Suprapubic skin (tissue), 4 donors: Measurements from ENCODE around the gene PSPH.
"Not testable (repeated sequence)": the region's sequence is repeated elsewhere in the genome, so short reads cannot be mapped to it uniquely, and the experiment has no call there.

Experiments
- EP300 ChIP-seq: sonication (generic); formaldehyde crosslinking; IDR thresholded peaks from one replicate; pipeline ENCODE4 v1.6.1; 2017; ENCODE audit warnings: antibody characterized with exemption
- POLR2A ChIP-seq, 2 donors: fragments of 450-650 bp; IDR thresholded peaks; one replicate each; pipeline ENCODE4 v1.6.1; 2017; ENCODE audit warnings: antibody characterized with exemption in 2 of 2, mild to moderate bottlenecking in 2 of 2, moderate library complexity in 2 of 2
- POLR2AphosphoS5 ChIP-seq, 3 donors: sonication (generic); formaldehyde crosslinking; IDR thresholded peaks; one replicate each; pipeline ENCODE4 v1.6.1; 2017; ENCODE audit warnings: antibody characterized with exemption in 3 of 3
- TF ChIP-seq, protein P1 (sequence below), 2 donors: fragments of 200-600 bp in 1 of 2; fragments of 450-650 bp in 1 of 2; sonication (generic) in 1 of 2; IDR thresholded peaks; one replicate each; pipeline ENCODE4 v1.5.1; 2016 to 2019; ENCODE audit warnings: antibody characterized with exemption in 2 of 2, mild to moderate bottlenecking in 1 of 2, moderate library complexity in 1 of 2

DNA sequence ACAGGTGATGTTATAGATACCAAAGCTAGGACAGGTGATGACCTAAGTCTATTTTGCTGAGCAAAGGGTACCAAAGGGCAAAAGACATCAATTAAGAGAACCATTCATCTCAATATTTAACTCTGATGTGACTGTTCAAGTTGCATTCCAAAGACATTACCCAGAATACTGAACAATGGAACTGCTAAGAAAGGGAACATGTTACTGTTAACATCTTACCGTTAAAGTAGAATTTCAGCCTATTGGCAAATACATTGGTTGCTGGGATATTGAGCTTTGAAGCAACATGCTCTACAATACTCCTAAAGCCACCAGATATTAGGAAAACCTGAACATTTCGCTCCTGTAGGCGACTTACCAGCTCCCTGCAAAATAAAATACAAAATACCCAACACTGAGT, 34.2 kb downstream of the PSPH start:
- TF ChIP-seq EP300; POLR2A (IDR thresholded peaks at IDR 0.05); POLR2AphosphoS5 (IDR thresholded peaks at IDR 0.05): not testable (repeated sequence)
- TF ChIP-seq, protein P1, sequence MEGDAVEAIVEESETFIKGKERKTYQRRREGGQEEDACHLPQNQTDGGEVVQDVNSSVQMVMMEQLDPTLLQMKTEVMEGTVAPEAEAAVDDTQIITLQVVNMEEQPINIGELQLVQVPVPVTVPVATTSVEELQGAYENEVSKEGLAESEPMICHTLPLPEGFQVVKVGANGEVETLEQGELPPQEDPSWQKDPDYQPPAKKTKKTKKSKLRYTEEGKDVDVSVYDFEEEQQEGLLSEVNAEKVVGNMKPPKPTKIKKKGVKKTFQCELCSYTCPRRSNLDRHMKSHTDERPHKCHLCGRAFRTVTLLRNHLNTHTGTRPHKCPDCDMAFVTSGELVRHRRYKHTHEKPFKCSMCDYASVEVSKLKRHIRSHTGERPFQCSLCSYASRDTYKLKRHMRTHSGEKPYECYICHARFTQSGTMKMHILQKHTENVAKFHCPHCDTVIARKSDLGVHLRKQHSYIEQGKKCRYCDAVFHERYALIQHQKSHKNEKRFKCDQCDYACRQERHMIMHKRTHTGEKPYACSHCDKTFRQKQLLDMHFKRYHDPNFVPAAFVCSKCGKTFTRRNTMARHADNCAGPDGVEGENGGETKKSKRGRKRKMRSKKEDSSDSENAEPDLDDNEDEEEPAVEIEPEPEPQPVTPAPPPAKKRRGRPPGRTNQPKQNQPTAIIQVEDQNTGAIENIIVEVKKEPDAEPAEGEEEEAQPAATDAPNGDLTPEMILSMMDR (IDR thresholded peaks at IDR 0.05) = not testable (repeated sequence)
